ENCODE data around the gene TRPV5.

GRCh38 chr7:142876991-142877910, 56.3 kb downstream of the TRPV5 start:
- TF ChIP-seq POLR2A (IDR thresholded peaks at IDR 0.05; ENCODE audit: extremely low read depth, insufficient read length) (no peak), CTCF (IDR thresholded peaks at IDR 0.05; ENCODE audit: low read depth, low read length) (no peak)

Measured in NB4 (cell line).